Astrocyte (in vitro differentiated cells and primary cell): ENCODE data around the gene MED27.

Experiments
- CTCF ChIP-seq: IDR thresholded peaks from 2 replicates; pipeline ENCODE4 v1.5.1; 2011; ENCODE audit warnings: low read depth, mild to moderate bottlenecking, inconsistent platforms, low read length, moderate library complexity; ENCODE audit not compliant: insufficient read depth
- EZH2 ChIP-seq: IDR thresholded peaks from 2 replicates; pipeline ENCODE4 v1.6.1; 2012; ENCODE audit warnings: mild to moderate bottlenecking, low read length, inconsistent platforms; ENCODE audit not compliant: insufficient read depth

DNA sequence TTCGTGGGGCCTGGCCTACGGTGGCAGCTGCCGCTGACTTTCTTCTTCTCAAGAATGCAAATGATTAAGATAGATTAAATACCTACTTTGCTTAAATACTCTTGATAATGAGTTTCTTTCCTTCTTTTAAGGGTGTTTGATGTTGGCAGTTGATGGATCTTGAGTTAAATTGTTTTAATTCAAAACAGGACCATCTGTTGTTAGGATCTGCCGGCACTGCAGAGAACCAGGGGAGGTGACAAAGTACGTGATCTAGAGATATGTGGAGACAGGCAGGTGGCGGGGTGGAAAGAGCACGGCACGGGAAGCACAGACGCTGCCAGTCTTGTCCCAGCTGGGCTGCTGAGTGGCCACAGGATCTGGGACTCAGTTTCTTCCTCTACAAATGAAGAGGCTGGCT lies 37.9 kb downstream of the MED27 start:
- no peak for TF ChIP-seq CTCF
- no peak for TF ChIP-seq EZH2
